GM12892 (cell line): ENCODE data around the gene BRF1.

Experiments
- POLR2AphosphoS5 ChIP-seq: IDR thresholded peaks from 2 replicates; pipeline ENCODE4 v1.6.1; 2011; ENCODE audit warnings: low read depth, low read length, control low read depth
- TAF1 ChIP-seq: IDR thresholded peaks from 2 replicates; pipeline ENCODE4 v1.6.1; 2011; ENCODE audit warnings: low read depth, mild to moderate bottlenecking, control low read depth, low read length, borderline replicate concordance

- TF ChIP-seq POLR2AphosphoS5 (no peak), TAF1 (no peak)
Measured at GRCh38 chr14:105315211-105315721, 14.5 kb upstream of the BRF1 start.
